Activated CD4-positive, alpha-beta memory T cell treated with anti-CD3 and anti-CD28 coated beads for 36 hours (primary cell): Measurements from ENCODE around the gene RAB3IL1. TPM values are rescaled to one million over a fixed set of nuclear protein-coding genes. Genes with fewer than 3 reads are reported as not detected.

Source experiments
- CTCF ChIA-PET: fragments of 350-600 bp; sonication (Branson Sonifier 250); formaldehyde crosslinking; loops from one replicate; lab custom pipeline; 2021; ENCODE audit warnings: antibody characterized with exemption, inconsistent platforms; lab: Charles Lee
- POLR2A ChIA-PET: fragments of 350-600 bp; sonication (Branson Sonifier 250); formaldehyde crosslinking; loops from one replicate; lab custom pipeline; 2021; ENCODE audit warnings: antibody characterized with exemption; lab: Charles Lee
- DNase-seq: peaks from one replicate; pipeline ENCODE4 v3.0.0-alpha.2; 2020
- H3K27ac Mint-ChIP-seq: one replicate; pipeline ENCODE4 v1.8.0; 2021; ENCODE audit warnings: mixed read lengths
- H3K27me3 Mint-ChIP-seq: one replicate; pipeline ENCODE4 v1.8.0; 2021; ENCODE audit warnings: mixed read lengths
- H3K36me3 Mint-ChIP-seq: one replicate; pipeline ENCODE4 v1.8.0; 2021; ENCODE audit warnings: mixed read lengths
- H3K4me1 Mint-ChIP-seq: one replicate; pipeline ENCODE4 v1.8.0; 2021; ENCODE audit warnings: low read depth, mixed read lengths
- H3K4me3 Mint-ChIP-seq: one replicate; pipeline ENCODE4 v1.8.0; 2021; ENCODE audit warnings: mild to moderate bottlenecking, mixed read lengths
- H3K9me3 Mint-ChIP-seq: one replicate; pipeline ENCODE4 v1.8.0; 2021; ENCODE audit warnings: mixed read lengths
- intact Hi-C: fragments of 100-400 bp; cut with micrococcal nuclease; formaldehyde crosslinking; loops from one replicate; pipeline ENCODE4 v1.15.1; 2023
- total RNA-seq, 2 experiments: library from RNA; stranded (reverse); gene quantifications; one replicate each; pipeline ENCODE4 v1.2.3, GENCODE V29; 2021

The RAB3IL1 gene
- total RNA-seq, 2 experiments from 2014 or later, result 0.10 to 0.21 TPM

- Mint-ChIP-seq H3K9me3 (no peaks in the 10 kb centered on the region), H3K4me1 (peaks cover 2% of the 10 kb centered on the region), H3K36me3 (peaks cover 2% of the 10 kb centered on the region), H3K27me3 (peaks cover 2% of the 10 kb centered on the region), H3K27ac (no peak overlapping the region), H3K4me3 (no peak overlapping the region)
- intact Hi-C loops, result loop anchor here (2.0 kb wide), 1 partner anchor 77 kb away; no protein-coding TSS in a partner anchor
- no peak for DNase-seq
- CTCF ChIA-PET, result interaction anchor here (0.7 to 6.7 kb wide), 18 partner anchors 10 to 471 kb away, joined by 3 to 51 read pairs (median 4); partner anchors contain the start of genes BEST1 and FADS3
- POLR2A ChIA-PET, result no interaction called here
Measured at GRCh38 chr11:61869708-61870451, 47.5 kb downstream of the RAB3IL1 start.

GRCh38 chr11:61869429-61869707 is 48.0 kb downstream of the RAB3IL1 start:
- Mint-ChIP-seq H3K4me1 (peaks cover 2% of the 10 kb centered on the region), H3K27ac (no peak overlapping the region), H3K9me3 (no peaks in the 10 kb centered on the region), H3K4me3 (no peak overlapping the region), H3K36me3 (peaks cover 4% of the 10 kb centered on the region), H3K27me3 (peaks cover 2% of the 10 kb centered on the region)
- ChIA-PET CTCF (interaction anchor here (2.2 to 6.7 kb wide), 4 partner anchors 29 to 239 kb away, joined by 9 to 51 read pairs (median 34); no protein-coding TSS in a partner anchor), POLR2A (no interaction called here)
- intact Hi-C loops, result no loop called here
- no peak for DNase-seq

GRCh38 chr11:61868571-61869428 is 48.6 kb downstream of the RAB3IL1 start:
- Mint-ChIP-seq H3K4me1 (peaks cover 2% of the 10 kb centered on the region), H3K4me3 (no peak overlapping the region), H3K36me3 (peaks cover 4% of the 10 kb centered on the region), H3K9me3 (no peaks in the 10 kb centered on the region), H3K27ac (no peak overlapping the region), H3K27me3 (peaks cover 2% of the 10 kb centered on the region)
- ChIA-PET POLR2A (no interaction called here), CTCF (interaction anchor here (2.2 to 6.7 kb wide), 3 partner anchors 29 to 240 kb away, joined by 9 to 51 read pairs (median 47); no protein-coding TSS in a partner anchor)
- no peak for DNase-seq
- intact Hi-C loops, result no loop called here

GRCh38 chr11:61866958-61867343 is 50.4 kb downstream of the RAB3IL1 start:
- H3K27me3 Mint-ChIP-seq, result peaks cover 2% of the 10 kb centered on the region
- intact Hi-C loops, result no loop called here
- no peak for DNase-seq
- ChIA-PET POLR2A (no interaction called here), CTCF (interaction anchor here (1.0 to 1.6 kb wide), 3 partner anchors 13 to 241 kb away, joined by 3 to 4 read pairs (median 3); no protein-coding TSS in a partner anchor)
- no peak overlapping the region for H3K4me3 Mint-ChIP-seq
- H3K36me3 Mint-ChIP-seq, result peaks cover 4% of the 10 kb centered on the region
- H3K4me1 Mint-ChIP-seq, result peaks cover 2% of the 10 kb centered on the region
- no peaks in the 10 kb centered on the region for H3K9me3 Mint-ChIP-seq
- no peak overlapping the region for H3K27ac Mint-ChIP-seq

- DNase-seq, result no peak
- CTCF ChIA-PET, result interaction anchor here (1.0 to 1.6 kb wide), 3 partner anchors 13 to 242 kb away, joined by 3 to 4 read pairs (median 3); no protein-coding TSS in a partner anchor
- Mint-ChIP-seq H3K9me3 (no peaks in the 10 kb centered on the region), H3K27me3 (peaks cover 2% of the 10 kb centered on the region), H3K36me3 (peaks cover 4% of the 10 kb centered on the region), H3K27ac (no peak overlapping the region), H3K4me3 (no peak overlapping the region), H3K4me1 (peaks cover 2% of the 10 kb centered on the region)
- POLR2A ChIA-PET, result no interaction called here
- intact Hi-C loops, result no loop called here
Measured at GRCh38 chr11:61866231-61866957, 51.0 kb downstream of the RAB3IL1 start.

GRCh38 chr11:61864814-61865775 is 52.3 kb downstream of the RAB3IL1 start:
- no peak for DNase-seq
- ChIA-PET CTCF (interaction anchor here (0.7 kb wide), 1 partner anchor 246 kb away, joined by 3 read pairs; no protein-coding TSS in a partner anchor), POLR2A (interaction anchor here (0.5 kb wide), 1 partner anchor 165 kb away, joined by 3 read pairs; no protein-coding TSS in a partner anchor)
- intact Hi-C loops, result no loop called here
- H3K36me3 Mint-ChIP-seq, result peaks cover 4% of the 10 kb centered on the region
- H3K27me3 Mint-ChIP-seq, result no peaks in the 10 kb centered on the region
- H3K4me1 Mint-ChIP-seq, result no peaks in the 10 kb centered on the region
- no peak overlapping the region for H3K4me3 Mint-ChIP-seq
- H3K9me3 Mint-ChIP-seq, result no peaks in the 10 kb centered on the region
- no peak overlapping the region for H3K27ac Mint-ChIP-seq

GRCh38 chr11:61863548-61864081 is 53.8 kb downstream of the RAB3IL1 start:
- Mint-ChIP-seq H3K27ac (no peak overlapping the region), H3K36me3 (peaks cover 8% of the 10 kb centered on the region), H3K4me3 (no peak overlapping the region), H3K9me3 (no peaks in the 10 kb centered on the region), H3K27me3 (no peaks in the 10 kb centered on the region), H3K4me1 (no peaks in the 10 kb centered on the region)
- POLR2A ChIA-PET, result no interaction called here
- no peak for DNase-seq
- CTCF ChIA-PET, result interaction anchor here (0.7 kb wide), 1 partner anchor 244 kb away, joined by 3 read pairs; no protein-coding TSS in a partner anchor
- intact Hi-C loops, result no loop called here

GRCh38 chr11:61862714-61863547 is 54.4 kb downstream of the RAB3IL1 start:
- Mint-ChIP-seq H3K4me3 (no peak overlapping the region), H3K27me3 (no peaks in the 10 kb centered on the region), H3K4me1 (no peaks in the 10 kb centered on the region), H3K9me3 (no peaks in the 10 kb centered on the region), H3K27ac (no peak overlapping the region), H3K36me3 (peaks cover 8% of the 10 kb centered on the region)
- ChIA-PET CTCF (no interaction called here), POLR2A (no interaction called here)
- DNase-seq, result no peak
- intact Hi-C loops, result no loop called here

GRCh38 chr11:61861634-61862033 is 55.7 kb downstream of the RAB3IL1 start:
- POLR2A ChIA-PET, result no interaction called here
- Mint-ChIP-seq H3K27ac (no peak overlapping the region), H3K9me3 (no peaks in the 10 kb centered on the region), H3K4me3 (no peak overlapping the region), H3K36me3 (peaks cover 8% of the 10 kb centered on the region), H3K4me1 (no peaks in the 10 kb centered on the region), H3K27me3 (no peaks in the 10 kb centered on the region)
- no peak for DNase-seq
- CTCF ChIA-PET, result interaction anchor here (0.6 kb wide), 1 partner anchor 26 kb away, joined by 3 read pairs; no protein-coding TSS in a partner anchor
- intact Hi-C loops, result no loop called here
